Peyer's patch (tissue), 4 donors: ENCODE data around the gene ARHGAP26. TPM values are rescaled to one million over a fixed set of nuclear protein-coding genes. Genes with fewer than 3 reads are reported as not detected.

ENCODE experiments used
- DNase-seq, 3 donors: peaks; one replicate each; pipeline ENCODE4 v3.0.0-alpha.2; 2017 to 2019
- H3K27ac ChIP-seq, 4 donors: fragments of 200-600 bp; sonication (generic); one replicate each; pipeline ENCODE4 v1.5.1; 2016 to 2019
- H3K27me3 ChIP-seq, 2 donors: fragments of 200-600 bp; sonication (generic); one replicate each; pipeline ENCODE4 v1.5.1; 2019
- H3K36me3 ChIP-seq, 3 donors: fragments of 200-600 bp; sonication (generic); one replicate each; pipeline ENCODE4 v1.5.1; 2016 to 2019
- H3K4me1 ChIP-seq, 4 donors: fragments of 200-600 bp; sonication (generic); one replicate each; pipeline ENCODE4 v1.5.1; 2016 to 2019
- H3K4me3 ChIP-seq, 4 donors: fragments of 200-600 bp; sonication (generic); 1 replicate in 3 of 4; 2 replicates in 1 of 4; pipeline ENCODE4 v1.5.1; 2016 to 2019; ENCODE audit warnings: mild to moderate bottlenecking in 1 of 4
- H3K9me3 ChIP-seq, 4 donors: fragments of 200-600 bp; sonication (generic); one replicate each; pipeline ENCODE4 v1.5.1; 2016 to 2019; ENCODE audit warnings: mild to moderate bottlenecking in 1 of 4
- POLR2A ChIP-seq, 2 donors: fragments of 450-650 bp; IDR thresholded peaks; one replicate each; pipeline ENCODE4 v1.5.1; 2017; ENCODE audit warnings: antibody characterized with exemption in 2 of 2, mild to moderate bottlenecking in 2 of 2, moderate library complexity in 2 of 2
- total RNA-seq, 4 donors: library from RNA; depleted of rRNA; stranded (reverse); fragments of >200 nt; gene quantifications; one replicate each; pipeline ENCODE4 v1.1.0, GENCODE V29; 2016
- TF ChIP-seq, protein P1 (sequence below), 6 experiments: fragments of 450-650 bp in 4 of 6; fragments of 200-600 bp in 2 of 6; sonication (generic) in 1 of 6; IDR thresholded peaks; one replicate each; pipeline ENCODE4 v1.5.1; 2017 to 2019; ENCODE audit warnings: antibody characterized with exemption in 6 of 6, mild to moderate bottlenecking in 3 of 6, moderate library complexity in 1 of 6

Gene ARHGAP26
- total RNA-seq, 4 donors from 2014 or later = 60.1 to 180 (median 126) TPM

- peaks cover 0 to 16% (median 0%) of the 10 kb centered on the region in 4 donors for H3K4me1 ChIP-seq
- H3K27ac ChIP-seq = no peak overlapping the region
- H3K9me3 ChIP-seq = no peaks in the 10 kb centered on the region
- H3K36me3 ChIP-seq = no peaks in the 10 kb centered on the region
- no peak overlapping the region for H3K4me3 ChIP-seq
- DNase-seq = no peak
- TF ChIP-seq POLR2A (IDR thresholded peaks at IDR 0.05) = no peak
- TF ChIP-seq, protein P1, sequence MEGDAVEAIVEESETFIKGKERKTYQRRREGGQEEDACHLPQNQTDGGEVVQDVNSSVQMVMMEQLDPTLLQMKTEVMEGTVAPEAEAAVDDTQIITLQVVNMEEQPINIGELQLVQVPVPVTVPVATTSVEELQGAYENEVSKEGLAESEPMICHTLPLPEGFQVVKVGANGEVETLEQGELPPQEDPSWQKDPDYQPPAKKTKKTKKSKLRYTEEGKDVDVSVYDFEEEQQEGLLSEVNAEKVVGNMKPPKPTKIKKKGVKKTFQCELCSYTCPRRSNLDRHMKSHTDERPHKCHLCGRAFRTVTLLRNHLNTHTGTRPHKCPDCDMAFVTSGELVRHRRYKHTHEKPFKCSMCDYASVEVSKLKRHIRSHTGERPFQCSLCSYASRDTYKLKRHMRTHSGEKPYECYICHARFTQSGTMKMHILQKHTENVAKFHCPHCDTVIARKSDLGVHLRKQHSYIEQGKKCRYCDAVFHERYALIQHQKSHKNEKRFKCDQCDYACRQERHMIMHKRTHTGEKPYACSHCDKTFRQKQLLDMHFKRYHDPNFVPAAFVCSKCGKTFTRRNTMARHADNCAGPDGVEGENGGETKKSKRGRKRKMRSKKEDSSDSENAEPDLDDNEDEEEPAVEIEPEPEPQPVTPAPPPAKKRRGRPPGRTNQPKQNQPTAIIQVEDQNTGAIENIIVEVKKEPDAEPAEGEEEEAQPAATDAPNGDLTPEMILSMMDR (IDR thresholded peaks at IDR 0.05) = no peak
- no peaks in the 10 kb centered on the region for H3K27me3 ChIP-seq
Observed at GRCh38 chr5:143170977-143171376, 400.8 kb downstream of the ARHGAP26 start.

- no peak for DNase-seq
- no peaks in the 10 kb centered on the region for H3K9me3 ChIP-seq
- peaks cover 0 to 5% (median 0%) of the 10 kb centered on the region in 4 donors for H3K4me1 ChIP-seq
- H3K36me3 ChIP-seq = no peaks in the 10 kb centered on the region
- H3K27me3 ChIP-seq = no peaks in the 10 kb centered on the region
- no peak overlapping the region for H3K4me3 ChIP-seq
- no peak for TF ChIP-seq POLR2A (IDR thresholded peaks at IDR 0.05)
- TF ChIP-seq, protein P1 (IDR thresholded peaks at IDR 0.05) = no peak
- H3K27ac ChIP-seq = no peak overlapping the region
Observed at GRCh38 chr5:143172739-143173138, 402.6 kb downstream of the ARHGAP26 start.

- no peak for DNase-seq
- H3K4me3 ChIP-seq = no peak overlapping the region
- H3K36me3 ChIP-seq = no peaks in the 10 kb centered on the region
- H3K27ac ChIP-seq = no peak overlapping the region
- no peaks in the 10 kb centered on the region for H3K4me1 ChIP-seq
- H3K27me3 ChIP-seq = no peaks in the 10 kb centered on the region
- no peak for TF ChIP-seq POLR2A (IDR thresholded peaks at IDR 0.05)
- TF ChIP-seq, protein P1 (IDR thresholded peaks at IDR 0.05) = no peak
- H3K9me3 ChIP-seq = no peaks in the 10 kb centered on the region
Observed at GRCh38 chr5:143173139-143173889, 403.1 kb downstream of the ARHGAP26 start.

DNA sequence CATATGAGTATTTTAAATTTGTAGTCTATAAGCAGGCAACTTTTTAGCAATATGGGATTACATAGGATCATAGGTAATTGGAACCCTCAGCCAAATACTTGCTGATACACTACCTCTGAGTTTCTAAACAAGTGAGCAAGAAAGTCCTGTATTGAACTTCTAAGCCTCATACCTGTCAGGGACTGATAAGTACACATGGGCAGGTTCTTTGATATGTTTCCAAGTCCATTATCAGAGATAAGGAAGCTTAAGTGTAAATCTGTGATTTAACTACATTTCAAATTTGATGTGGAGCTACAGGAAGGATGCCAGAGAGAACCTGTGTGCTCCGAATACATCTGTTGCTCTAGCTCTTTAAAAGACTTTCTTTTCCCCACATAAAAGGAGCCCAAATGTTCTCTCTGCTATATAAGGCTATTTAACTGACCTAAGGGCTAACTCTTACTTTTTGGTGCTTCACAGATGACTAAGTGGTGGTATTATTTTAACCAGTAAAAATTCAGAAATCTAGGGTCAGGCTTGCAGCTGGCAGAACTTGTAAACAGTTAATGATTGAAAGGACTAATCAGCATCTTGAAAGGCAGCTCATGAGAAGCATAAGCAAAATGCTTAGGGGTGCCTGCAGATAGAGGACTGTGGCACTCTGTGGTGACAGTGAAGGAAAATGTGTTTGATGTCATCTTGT, 404.7 kb downstream of the ARHGAP26 start:
- no peaks in the 10 kb centered on the region for H3K9me3 ChIP-seq
- no peak overlapping the region for H3K27ac ChIP-seq
- no peaks in the 10 kb centered on the region for H3K36me3 ChIP-seq
- DNase-seq = no peak
- TF ChIP-seq POLR2A (IDR thresholded peaks at IDR 0.05) = no peak
- TF ChIP-seq, protein P1 (IDR thresholded peaks at IDR 0.05) = no peak
- no peaks in the 10 kb centered on the region for H3K27me3 ChIP-seq
- H3K4me3 ChIP-seq = no peak overlapping the region
- no peaks in the 10 kb centered on the region for H3K4me1 ChIP-seq

- DNase-seq = no peak
- TF ChIP-seq, protein P1 (IDR thresholded peaks at IDR 0.05) = no peak
- no peak for TF ChIP-seq POLR2A (IDR thresholded peaks at IDR 0.05)
- no peak overlapping the region for H3K4me3 ChIP-seq
- H3K4me1 ChIP-seq = no peaks in the 10 kb centered on the region
- H3K27ac ChIP-seq = no peak overlapping the region
- H3K27me3 ChIP-seq = no peaks in the 10 kb centered on the region
- H3K36me3 ChIP-seq = no peaks in the 10 kb centered on the region
- H3K9me3 ChIP-seq = no peaks in the 10 kb centered on the region
Observed at GRCh38 chr5:143176048-143176447, 405.9 kb downstream of the ARHGAP26 start.
